Sciatic nerve (tissue), 2 donors: ENCODE data around the gene PRR9. TPM values are rescaled to one million over a fixed set of nuclear protein-coding genes. Genes with fewer than 3 reads are reported as not detected.
"Not testable (repeated sequence)": the region's sequence is repeated elsewhere in the genome, so short reads cannot be mapped to it uniquely, and the experiment has no call there.

Experiments used
- ATAC-seq: fragments of 200-7000 bp; cut with Tn5 transposase; one replicate; pipeline ENCODE4 v1.9.1; 2020; ENCODE audit warnings: mild to moderate bottlenecking, moderate library complexity
- DNase-seq: peaks from one replicate; pipeline ENCODE4 v3.0.0-alpha.2; 2020; ENCODE audit warnings: low spot score
- intact Hi-C: fragments of 100-400 bp; cut with DNase I; formaldehyde crosslinking; loops from one replicate; pipeline ENCODE4 v1.14.2; 2022
- total RNA-seq: library from RNA; stranded (reverse); fragmentation: NEBNext Ultra II Directional; extraction: Animal tissue kit (Norgen Biotek cat#: 25700); gene quantifications from one replicate; pipeline ENCODE4 v1.2.1, GENCODE V29; 2021
- donor health status: DM: no; HTN: no; CAD: no.
- donor health status: DM: no; HTN: no; CAD: no.

The PRR9 gene
- total RNA-seq, 1 donor from 2014 or later: not detected

- intact Hi-C loops: loop anchor here (5.0 kb wide), 1 partner anchor 489 kb away; no protein-coding TSS in a partner anchor
- DNase-seq (no peak), ATAC-seq (no peak)
These were observed 10.4 kb downstream of the PRR9 start for GRCh38 chr1:153227810-153228209.

GRCh38 chr1:153228491-153228890 lies 11.1 kb downstream of the PRR9 start:
- no peak for DNase-seq
- no peak for ATAC-seq
- intact Hi-C loops: loop anchor here (5.0 kb wide), 1 partner anchor 489 kb away; no protein-coding TSS in a partner anchor

- intact Hi-C loops: loop anchor here (5.0 kb wide), 1 partner anchor 488 kb away; no protein-coding TSS in a partner anchor
- not testable (repeated sequence) for ATAC-seq
These were observed 11.9 kb downstream of the PRR9 start for GRCh38 chr1:153229076-153229829.

GRCh38 chr1:153231363-153231762 lies 14.0 kb downstream of the PRR9 start:
- no peak for DNase-seq
- intact Hi-C loops: no loop called here
- no peak for ATAC-seq

More at GRCh38 chr1:153229076-153229829, 11.9 kb downstream of the PRR9 start:
- DNase-seq: not testable (repeated sequence)

GRCh38 chr1:153231785-153232184 lies 14.4 kb downstream of the PRR9 start:
- no peak for ATAC-seq
- DNase-seq: no peak
- intact Hi-C loops: no loop called here

GRCh38 chr1:153232553-153232952 lies 15.2 kb downstream of the PRR9 start:
- ATAC-seq (no peak), DNase-seq (no peak)
- intact Hi-C loops: no loop called here

- DNase-seq (no peak), ATAC-seq (no peak)
- intact Hi-C loops: no loop called here
These were observed 16.1 kb downstream of the PRR9 start for GRCh38 chr1:153233448-153233847.

GRCh38 chr1:153238527-153238926 lies 21.1 kb downstream of the PRR9 start:
- ATAC-seq (no peak), DNase-seq (no peak)
- intact Hi-C loops: no loop called here

DNA sequence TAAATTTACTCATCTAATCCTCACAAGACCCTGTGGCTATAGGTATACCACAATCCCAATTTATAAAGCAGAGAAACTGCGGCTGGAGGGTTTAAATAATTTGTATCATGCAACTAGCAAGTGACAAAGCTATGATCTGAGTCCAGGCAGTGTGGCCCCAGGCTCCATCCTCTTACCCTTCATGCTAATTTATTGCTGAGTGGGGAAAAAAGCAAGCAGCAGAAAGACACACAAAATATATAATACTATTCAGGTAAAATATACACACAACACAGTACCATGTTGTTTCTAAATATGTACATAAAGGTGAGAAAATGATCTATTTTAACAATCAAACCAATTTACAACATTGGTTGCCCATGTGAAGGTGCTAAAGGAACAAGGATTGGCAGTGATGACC lies 24.8 kb downstream of the PRR9 start:
- DNase-seq: no peak
- no peak for ATAC-seq
- intact Hi-C loops: no loop called here

DNA sequence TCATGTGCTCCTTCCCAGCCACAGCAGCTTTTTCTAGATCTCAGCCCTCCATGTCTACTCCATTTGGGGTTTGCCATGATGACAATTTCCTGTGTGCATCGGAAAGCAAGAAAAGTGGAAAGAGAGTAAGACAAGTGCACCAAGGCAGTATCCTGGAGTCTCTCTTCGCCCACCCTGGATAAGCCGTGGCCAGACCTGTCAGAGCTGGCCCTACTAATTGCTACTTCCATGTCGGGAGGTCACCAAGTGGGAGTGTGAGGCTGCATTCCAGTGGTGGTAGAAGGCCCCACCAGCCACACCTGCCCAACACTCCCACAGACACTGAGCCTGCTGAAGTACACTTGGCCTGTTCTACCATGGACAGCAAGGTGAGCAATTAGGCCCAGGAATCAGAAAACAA lies 28.1 kb downstream of the PRR9 start:
- ATAC-seq: no peak
- intact Hi-C loops: no loop called here
- no peak for DNase-seq

- no peak for DNase-seq
- ATAC-seq: no peak
- intact Hi-C loops: no loop called here
These were observed 28.6 kb downstream of the PRR9 start for GRCh38 chr1:153246018-153246417.

- intact Hi-C loops: no loop called here
- no peak for DNase-seq
- ATAC-seq: no peak
These were observed 29.4 kb downstream of the PRR9 start for GRCh38 chr1:153246825-153247224.

DNA sequence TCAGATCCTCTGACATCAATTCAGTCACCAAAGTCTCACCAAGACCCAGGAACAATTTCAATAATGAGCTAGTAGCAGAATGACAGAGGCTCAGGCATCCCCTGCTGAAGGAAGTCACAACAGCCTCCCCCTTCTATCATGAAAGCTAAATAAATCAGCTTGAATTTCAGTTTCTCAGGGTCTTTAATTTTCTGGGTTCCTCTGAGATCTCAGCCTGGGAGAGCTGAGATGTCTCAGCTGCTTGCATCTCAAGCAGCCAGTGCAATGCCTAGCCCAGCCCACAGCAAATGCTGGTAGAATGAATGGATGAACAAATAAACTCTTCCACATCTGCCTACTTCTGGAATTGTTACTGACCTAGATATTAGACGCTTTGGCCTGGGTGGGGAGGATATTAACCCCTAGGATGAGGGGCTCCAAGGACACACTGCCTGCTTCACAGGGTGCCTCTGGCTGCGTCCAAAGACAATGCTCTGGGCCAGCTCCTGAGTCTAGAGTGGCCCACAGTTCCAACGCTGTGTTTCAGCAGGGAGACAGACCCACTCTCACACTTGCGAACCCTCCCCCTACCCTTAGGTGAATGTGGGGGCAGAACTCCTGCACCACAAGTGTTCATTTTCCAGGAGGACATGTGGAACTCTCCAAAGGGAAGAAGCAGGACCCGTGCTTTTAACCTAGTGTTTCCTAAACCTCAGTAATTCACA lies 30.9 kb downstream of the PRR9 start:
- no peak for DNase-seq
- ATAC-seq: no peak
- intact Hi-C loops: no loop called here

DNA sequence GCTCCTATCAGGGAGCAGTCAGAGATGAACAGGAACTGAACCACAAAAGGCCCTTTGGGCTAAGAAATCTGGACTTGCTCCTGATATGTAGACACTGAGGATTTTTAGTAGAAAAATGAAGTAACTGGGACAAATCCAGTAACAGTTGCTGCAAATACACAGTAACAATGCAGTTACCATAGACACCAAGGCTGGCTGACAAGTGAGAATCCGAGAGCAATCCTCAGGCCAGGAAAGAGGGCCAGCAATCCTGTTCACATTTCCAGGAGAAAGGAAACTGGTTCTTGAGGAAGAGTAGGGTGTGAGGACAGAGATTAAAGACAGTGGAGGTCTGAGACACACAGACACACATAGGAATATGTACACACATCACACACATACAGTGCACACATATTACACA lies 32.8 kb downstream of the PRR9 start:
- ATAC-seq (no peak), DNase-seq (no peak)
- intact Hi-C loops: no loop called here

DNA sequence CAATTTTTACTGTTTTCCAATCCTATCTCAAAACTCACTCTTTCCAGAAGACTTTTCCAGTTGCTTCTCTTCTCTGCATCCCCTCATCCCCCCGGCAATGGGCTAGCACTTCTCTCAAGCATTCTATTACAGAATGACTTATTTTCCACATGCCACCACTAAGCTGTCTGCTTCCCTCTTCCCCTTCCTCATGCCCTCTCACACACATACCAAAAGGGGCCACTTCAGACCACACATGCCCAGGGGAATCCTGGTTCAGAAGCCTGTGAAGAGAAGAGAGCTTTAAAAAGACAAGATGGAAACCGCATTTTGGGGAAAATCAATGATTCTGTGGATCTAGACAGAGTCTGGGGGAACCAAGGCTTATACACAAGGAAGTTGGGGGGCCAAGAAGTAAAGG lies 33.7 kb downstream of the PRR9 start:
- intact Hi-C loops: no loop called here
- DNase-seq (no peak), ATAC-seq (no peak)

- no peak for ATAC-seq
- intact Hi-C loops: no loop called here
These were observed 34.2 kb downstream of the PRR9 start for GRCh38 chr1:153251562-153251961.

GRCh38 chr1:153251988-153252387 lies 34.6 kb downstream of the PRR9 start:
- intact Hi-C loops: no loop called here
- ATAC-seq (no peak), DNase-seq (no peak)

More at GRCh38 chr1:153251562-153251961, 34.2 kb downstream of the PRR9 start:
- no peak for DNase-seq

DNA sequence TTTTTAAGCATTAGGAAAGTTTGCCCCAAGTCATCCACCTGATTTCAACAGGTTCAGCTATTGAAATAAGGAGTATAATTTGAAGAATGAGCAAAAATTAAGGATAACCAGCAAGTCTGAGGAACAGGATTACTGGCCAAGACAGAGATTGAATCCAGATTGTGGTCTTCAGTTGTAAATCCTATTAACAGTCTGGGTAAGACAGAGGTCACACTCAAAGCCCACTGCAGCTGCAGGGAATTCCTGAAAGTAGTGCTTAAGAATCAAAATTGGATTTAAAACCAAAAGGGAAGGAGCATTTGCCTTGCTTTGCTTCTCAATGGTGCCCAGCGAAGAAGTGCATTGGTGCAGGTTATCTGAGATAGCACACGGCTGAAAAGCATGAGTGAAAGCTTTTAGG lies 35.7 kb downstream of the PRR9 start:
- ATAC-seq (no peak), DNase-seq (no peak)
- intact Hi-C loops: no loop called here

DNA sequence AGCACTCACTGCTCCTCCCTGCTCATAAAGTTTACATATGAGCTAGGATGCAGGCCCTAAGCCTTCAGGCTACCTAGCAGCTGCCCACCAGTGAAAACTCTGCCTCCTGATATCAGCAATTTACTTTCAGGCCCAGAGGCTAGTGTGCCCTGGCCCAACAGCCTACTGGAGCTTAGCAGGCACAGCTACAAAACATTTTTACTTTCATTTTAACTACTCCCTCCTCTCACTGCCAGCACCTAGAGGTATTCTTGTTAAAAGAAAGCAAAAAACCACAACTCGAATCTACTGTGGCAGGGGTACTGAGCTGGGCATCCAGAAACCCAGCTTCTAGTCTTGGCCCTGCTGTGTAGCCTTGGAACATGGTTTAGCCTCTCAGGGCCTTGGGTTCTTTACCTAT lies 36.3 kb downstream of the PRR9 start:
- DNase-seq: no peak
- ATAC-seq: no peak
- intact Hi-C loops: no loop called here

GRCh38 chr1:153259387-153259786 lies 42.0 kb downstream of the PRR9 start, which contains the start of gene LORICRIN:
Gene LORICRIN, plus strand, starts transcription at chr1:153259687. Its CDS starts 1,263 bp downstream, at chr1:153260950.
- no peak for DNase-seq
- no peak for ATAC-seq
- intact Hi-C loops: no loop called here
